ENCODE results near the gene ABCC5.

- TF ChIP-seq CTCF (conservative IDR thresholded peaks at IDR 0.05; ENCODE audit: low read length) = no peak
- TF ChIP-seq EZH2phosphoT487 (IDR thresholded peaks at IDR 0.05; ENCODE audit: borderline replicate concordance) = no peak
Measured at GRCh38 chr3:184059424-184059823, 41.7 kb upstream of the ABCC5 start.

Data from Loucy (cell line).